Measurements from ENCODE around the gene DNASE1L1.

Gene DNASE1L1

GRCh38 chrX:154436374-154436982, 27.4 kb upstream of the DNASE1L1 start:
- DNase-seq = peak; percentile 54

GRCh38 chrX:154435171-154435733, 26.2 kb upstream of the DNASE1L1 start:
- DNase-seq = no peak

GRCh38 chrX:154434394-154435168, 25.5 kb upstream of the DNASE1L1 start:
- no peak for DNase-seq

- DNase-seq = no peak
Measured at GRCh38 chrX:154433605-154434004, 24.6 kb upstream of the DNASE1L1 start.

GRCh38 chrX:154432210-154432609, 23.2 kb upstream of the DNASE1L1 start:
- DNase-seq = no peak

GRCh38 chrX:154431341-154431740, 22.3 kb upstream of the DNASE1L1 start:
- DNase-seq = no peak

GRCh38 chrX:154430916-154431315, 21.9 kb upstream of the DNASE1L1 start:
- DNase-seq = no peak

GRCh38 chrX:154430479-154430878, 21.4 kb upstream of the DNASE1L1 start:
- no peak for DNase-seq

- no peak for DNase-seq
Measured at GRCh38 chrX:154429711-154430110, 20.7 kb upstream of the DNASE1L1 start.

- DNase-seq = peak; percentile 89
Measured at GRCh38 chrX:154428176-154429171, 19.4 kb upstream of the DNASE1L1 start, which contains the start of gene ATP6AP1. ATP6AP1 (plus strand) TSS chrX:154428677; CDS start chrX:154428693, 16 bp downstream.

GRCh38 chrX:154426916-154427770, 18.1 kb upstream of the DNASE1L1 start:
- no peak for DNase-seq

GRCh38 chrX:154420402-154420756, 11.3 kb upstream of the DNASE1L1 start:
- no peak for DNase-seq

GRCh38 chrX:154419688-154420401, 10.8 kb upstream of the DNASE1L1 start:
- DNase-seq = no peak

- DNase-seq = no peak
Measured at GRCh38 chrX:154419189-154419588, 10.1 kb upstream of the DNASE1L1 start.

- DNase-seq = no peak
Measured at GRCh38 chrX:154417157-154417556, 8.1 kb upstream of the DNASE1L1 start.

- DNase-seq = no peak
Measured at GRCh38 chrX:154413142-154413541, 4.1 kb upstream of the DNASE1L1 start.

GRCh38 chrX:154412468-154412867, 3.4 kb upstream of the DNASE1L1 start:
- DNase-seq = peak; percentile 19

GRCh38 chrX:154411981-154412340, 2.9 kb upstream of the DNASE1L1 start:
- DNase-seq = peak; percentile 57

GRCh38 chrX:154408659-154409221, 314 bp downstream of the DNASE1L1 start:
- DNase-seq = no peak

GRCh38 chrX:154404625-154405192, 4.3 kb downstream of the DNASE1L1 start:
- DNase-seq = no peak

- no peak for DNase-seq
Measured at GRCh38 chrX:154403858-154404257, 5.2 kb downstream of the DNASE1L1 start.
